ENCODE measurements around the gene TBC1D12. TPM values are rescaled to one million over a fixed set of nuclear protein-coding genes. Genes with fewer than 3 reads are reported as not detected.
A peak's percentile ranks its signal among the peaks of the same experiment; 100 is the strongest.

Gene TBC1D12
- 7.1 and 8.2 TPM in 2 replicates for total RNA-seq
- long read RNA-seq, result 0 reads

GRCh38 chr10:94402204-94402842 is at the start of gene TBC1D12:
Gene TBC1D12 (plus strand): TSS chr10:94402541. CDS start chr10:94402614, 73 bp downstream.
- H3K36me3 Mint-ChIP-seq (ENCODE audit: low read depth), result peaks cover 3% of the 10 kb centered on the region
- H3K27me3 Mint-ChIP-seq (ENCODE audit: low read depth), result peaks cover 13% of the 10 kb centered on the region
- peak; percentile 89 for DNase-seq (ENCODE audit: low read depth, low spot score)
- peak within 1 kb of the TSS; percentile 85 for H3K4me3 Mint-ChIP-seq
- peak within 1 kb of the TSS; percentile 8 for H3K27ac Mint-ChIP-seq (ENCODE audit: unreplicated experiment)
- H3K4me1 Mint-ChIP-seq, result peaks cover 14% of the 10 kb centered on the region
- TF ChIP-seq CTCF (conservative IDR thresholded peaks at IDR 0.05), result no peak
- H3K9me3 Mint-ChIP-seq, result peaks cover 4% of the 10 kb centered on the region

DNA sequence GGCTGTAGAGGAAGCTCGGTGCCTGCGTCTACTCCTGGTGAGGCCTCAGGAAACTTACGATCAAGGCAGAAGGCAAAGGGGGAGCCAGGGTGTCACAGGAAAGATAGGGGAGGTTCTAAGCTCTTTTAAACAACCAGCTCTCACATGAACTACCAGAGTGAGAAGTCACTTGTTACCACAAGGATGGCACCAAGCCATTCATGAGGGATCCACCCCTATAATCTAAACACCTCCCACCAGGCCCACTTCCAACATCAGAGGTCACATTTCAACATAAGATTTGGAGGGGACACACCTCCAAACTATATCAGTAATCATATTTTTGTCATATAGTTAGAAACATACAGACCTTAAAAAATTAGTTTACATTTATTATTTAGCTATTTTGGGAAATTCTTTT is 49.0 kb upstream of the TBC1D12 start:
- Mint-ChIP-seq H3K36me3 (ENCODE audit: low read depth) (peaks cover 3% of the 10 kb centered on the region), H3K27ac (ENCODE audit: unreplicated experiment) (no peak overlapping the region)
- no peak for TF ChIP-seq CTCF (conservative IDR thresholded peaks at IDR 0.05)

DNA sequence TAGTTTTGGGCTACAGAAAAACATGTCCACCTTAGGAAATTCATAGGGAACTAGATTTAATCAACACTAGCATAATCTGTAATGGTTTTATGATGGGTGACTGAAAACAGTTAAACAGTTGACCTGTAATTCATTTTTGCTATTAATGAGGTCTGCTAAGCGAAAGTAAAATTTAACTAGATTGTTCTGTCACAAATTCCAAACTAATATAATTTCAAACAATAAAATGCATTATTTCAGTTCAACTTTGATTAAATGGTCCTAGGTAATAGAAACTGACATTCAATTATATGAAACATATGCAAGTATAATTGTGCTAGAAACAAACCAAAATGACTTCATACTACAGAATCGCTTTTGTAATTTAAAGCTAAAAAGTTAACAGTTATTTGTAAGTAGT is 46.5 kb upstream of the TBC1D12 start:
- Mint-ChIP-seq H3K36me3 (ENCODE audit: low read depth) (peaks cover 6% of the 10 kb centered on the region), H3K27me3 (ENCODE audit: low read depth) (no peaks in the 10 kb centered on the region), H3K9me3 (no peaks in the 10 kb centered on the region), H3K4me1 (peaks cover 7% of the 10 kb centered on the region), H3K27ac (ENCODE audit: unreplicated experiment) (no peak overlapping the region), H3K4me3 (no peak overlapping the region)
- no peak for DNase-seq (ENCODE audit: low read depth, low spot score)
- no peak for TF ChIP-seq CTCF (conservative IDR thresholded peaks at IDR 0.05)

More for the DNA sequence above, 49.0 kb upstream of the TBC1D12 start:
- no peak for DNase-seq (ENCODE audit: low read depth, low spot score)
- Mint-ChIP-seq H3K4me3 (no peak overlapping the region), H3K9me3 (no peaks in the 10 kb centered on the region), H3K27me3 (ENCODE audit: low read depth) (no peaks in the 10 kb centered on the region), H3K4me1 (no peaks in the 10 kb centered on the region)

DNA sequence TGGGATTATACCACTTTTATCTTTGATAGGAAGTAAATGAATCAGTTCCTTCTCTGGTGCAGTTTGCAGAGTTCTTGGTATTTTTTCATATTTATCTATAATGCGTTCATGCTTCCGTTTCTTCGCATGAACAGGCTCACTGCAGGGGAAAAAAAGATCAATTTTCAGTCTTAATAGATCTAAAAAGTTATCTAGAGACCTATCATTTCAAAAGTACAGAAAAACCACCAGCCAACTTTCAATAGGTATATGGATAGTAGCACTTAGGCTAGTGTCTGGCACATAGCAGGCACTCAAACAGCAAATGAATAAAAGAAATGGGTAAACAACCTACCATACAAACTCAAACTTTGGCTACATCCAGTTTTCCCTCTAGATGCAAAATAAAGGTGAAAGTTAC is 45.1 kb upstream of the TBC1D12 start:
- Mint-ChIP-seq H3K4me3 (no peak overlapping the region), H3K27me3 (ENCODE audit: low read depth) (no peaks in the 10 kb centered on the region), H3K36me3 (ENCODE audit: low read depth) (peaks cover 6% of the 10 kb centered on the region), H3K9me3 (no peaks in the 10 kb centered on the region), H3K4me1 (peaks cover 18% of the 10 kb centered on the region), H3K27ac (ENCODE audit: unreplicated experiment) (peak overlapping the region; percentile 71)
- no peak for DNase-seq (ENCODE audit: low read depth, low spot score)
- TF ChIP-seq CTCF (conservative IDR thresholded peaks at IDR 0.05), result no peak

DNA sequence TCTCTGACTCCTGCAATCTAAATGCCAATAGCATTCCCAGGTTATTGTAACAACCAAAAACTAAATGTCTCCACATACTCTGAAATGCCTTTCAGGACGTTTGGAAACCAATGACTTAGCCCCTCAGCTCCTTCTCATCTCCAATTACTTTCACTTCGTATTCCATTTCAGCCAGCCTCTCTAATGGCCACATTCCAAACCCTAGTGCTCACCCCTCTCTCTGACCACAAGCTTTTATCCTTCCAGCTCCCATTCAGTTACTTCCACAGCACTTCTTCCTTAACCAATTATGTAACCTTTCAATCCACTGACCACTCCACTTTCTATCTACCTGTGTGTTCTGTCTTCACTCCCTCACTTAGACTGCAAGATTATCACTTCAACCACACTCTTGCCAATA is 43.9 kb upstream of the TBC1D12 start:
- no peak for DNase-seq (ENCODE audit: low read depth, low spot score)

More for the DNA sequence above, 43.9 kb upstream of the TBC1D12 start:
- TF ChIP-seq CTCF (conservative IDR thresholded peaks at IDR 0.05), result no peak
- H3K4me3 Mint-ChIP-seq, result no peak overlapping the region
- peaks cover 6% of the 10 kb centered on the region for H3K36me3 Mint-ChIP-seq (ENCODE audit: low read depth)
- H3K27me3 Mint-ChIP-seq (ENCODE audit: low read depth), result no peaks in the 10 kb centered on the region
- no peak overlapping the region for H3K27ac Mint-ChIP-seq (ENCODE audit: unreplicated experiment)
- H3K4me1 Mint-ChIP-seq, result peaks cover 29% of the 10 kb centered on the region
- H3K9me3 Mint-ChIP-seq, result no peaks in the 10 kb centered on the region

Data from neural crest cell (in vitro differentiated cells).